ENCODE measurements around the gene C13orf46. TPM values are rescaled to one million over a fixed set of nuclear protein-coding genes. Genes with fewer than 3 reads are reported as not detected.
A peak's percentile ranks its signal among the peaks of the same experiment; 100 is the strongest.

Gene C13orf46
- total RNA-seq, 1 donor from 2014 or later, result under 0.01 TPM

- Histone ChIP-seq H3K27me3 (ENCODE audit: control insufficient read depth in 3 of 3, insufficient read depth in 3 of 3, low read length in 3 of 3) (no peaks in the 10 kb centered on the region), H3K36me3 (ENCODE audit: control insufficient read depth in 3 of 3, insufficient read depth in 3 of 3, low read length in 3 of 3) (peaks cover 58 to 67% (median 63%) of the 10 kb centered on the region in 3 donors)
These were observed 43.3 kb upstream of the C13orf46 start for GRCh38 chr13:114017028-114017630.

GRCh38 chr13:114016321-114017027, 42.6 kb upstream of the C13orf46 start:
- H3K9ac ChIP-seq (ENCODE audit: low read depth in 1 of 3, low read length in 3 of 3), result peak overlapping the region in 1 of 3 donors; percentile 33
- no peak overlapping the region for H3K27ac ChIP-seq (ENCODE audit: low read depth, low read length)
- no peaks in the 10 kb centered on the region for H3K27me3 ChIP-seq (ENCODE audit: control insufficient read depth in 3 of 3, insufficient read depth in 3 of 3, low read length in 3 of 3)
- H3K9me3 ChIP-seq (ENCODE audit: control insufficient read depth in 3 of 3, low read length in 3 of 3), result no peaks in the 10 kb centered on the region
- peaks cover 0 to 3% (median 0%) of the 10 kb centered on the region in 3 donors for H3K4me1 ChIP-seq (ENCODE audit: control insufficient read depth in 3 of 3, insufficient read depth in 3 of 3, low read length in 3 of 3)
- no peak overlapping the region for H3K4me3 ChIP-seq (ENCODE audit: low read length in 3 of 3)
- peaks cover 58 to 65% (median 61%) of the 10 kb centered on the region in 3 donors for H3K36me3 ChIP-seq (ENCODE audit: control insufficient read depth in 3 of 3, insufficient read depth in 3 of 3, low read length in 3 of 3)

More at GRCh38 chr13:114017028-114017630, 43.3 kb upstream of the C13orf46 start:
- Histone ChIP-seq H3K27ac (ENCODE audit: low read depth, low read length) (no peak overlapping the region), H3K4me1 (ENCODE audit: control insufficient read depth in 3 of 3, insufficient read depth in 3 of 3, low read length in 3 of 3) (peaks cover 0 to 3% (median 0%) of the 10 kb centered on the region in 3 donors), H3K4me3 (ENCODE audit: low read length in 3 of 3) (no peak overlapping the region), H3K9ac (ENCODE audit: low read depth in 1 of 3, low read length in 3 of 3) (peak overlapping the region in 1 of 3 donors; percentile 33), H3K9me3 (ENCODE audit: control insufficient read depth in 3 of 3, low read length in 3 of 3) (no peaks in the 10 kb centered on the region)

- H3K9ac ChIP-seq (ENCODE audit: low read depth in 1 of 3, low read length in 3 of 3), result no peak overlapping the region
- H3K4me3 ChIP-seq (ENCODE audit: low read length in 3 of 3), result no peak overlapping the region
- H3K9me3 ChIP-seq (ENCODE audit: control insufficient read depth in 3 of 3, low read length in 3 of 3), result no peaks in the 10 kb centered on the region
- no peaks in the 10 kb centered on the region for H3K27me3 ChIP-seq (ENCODE audit: control insufficient read depth in 3 of 3, insufficient read depth in 3 of 3, low read length in 3 of 3)
- peaks cover 58 to 67% (median 60%) of the 10 kb centered on the region in 3 donors for H3K36me3 ChIP-seq (ENCODE audit: control insufficient read depth in 3 of 3, insufficient read depth in 3 of 3, low read length in 3 of 3)
- H3K27ac ChIP-seq (ENCODE audit: low read depth, low read length), result no peak overlapping the region
- H3K4me1 ChIP-seq (ENCODE audit: control insufficient read depth in 3 of 3, insufficient read depth in 3 of 3, low read length in 3 of 3), result peaks cover 0 to 3% (median 0%) of the 10 kb centered on the region in 3 donors
These were observed 42.1 kb upstream of the C13orf46 start for GRCh38 chr13:114015969-114016295.

GRCh38 chr13:114015111-114015968, 41.5 kb upstream of the C13orf46 start:
- H3K27ac ChIP-seq (ENCODE audit: low read depth, low read length), result peak overlapping the region; percentile 36
- H3K27me3 ChIP-seq (ENCODE audit: control insufficient read depth in 3 of 3, insufficient read depth in 3 of 3, low read length in 3 of 3), result no peaks in the 10 kb centered on the region
- H3K4me3 ChIP-seq (ENCODE audit: low read length in 3 of 3), result no peak overlapping the region
- H3K4me1 ChIP-seq (ENCODE audit: control insufficient read depth in 3 of 3, insufficient read depth in 3 of 3, low read length in 3 of 3), result peaks cover 0 to 3% (median 0%) of the 10 kb centered on the region in 3 donors
- no peaks in the 10 kb centered on the region for H3K9me3 ChIP-seq (ENCODE audit: control insufficient read depth in 3 of 3, low read length in 3 of 3)
- no peak overlapping the region for H3K9ac ChIP-seq (ENCODE audit: low read depth in 1 of 3, low read length in 3 of 3)
- peaks cover 55 to 64% (median 57%) of the 10 kb centered on the region in 3 donors for H3K36me3 ChIP-seq (ENCODE audit: control insufficient read depth in 3 of 3, insufficient read depth in 3 of 3, low read length in 3 of 3)

GRCh38 chr13:114013952-114014629, 40.2 kb upstream of the C13orf46 start:
- peaks cover 61 to 73% (median 63%) of the 10 kb centered on the region in 3 donors for H3K36me3 ChIP-seq (ENCODE audit: control insufficient read depth in 3 of 3, insufficient read depth in 3 of 3, low read length in 3 of 3)

GRCh38 chr13:114013336-114013735, 39.5 kb upstream of the C13orf46 start:
- peaks cover 0 to 3% (median 0%) of the 10 kb centered on the region in 3 donors for H3K4me1 ChIP-seq (ENCODE audit: control insufficient read depth in 3 of 3, insufficient read depth in 3 of 3, low read length in 3 of 3)
- H3K36me3 ChIP-seq (ENCODE audit: control insufficient read depth in 3 of 3, insufficient read depth in 3 of 3, low read length in 3 of 3), result peaks cover 60 to 69% (median 63%) of the 10 kb centered on the region in 3 donors
- H3K9ac ChIP-seq (ENCODE audit: low read depth in 1 of 3, low read length in 3 of 3), result no peak overlapping the region
- H3K27me3 ChIP-seq (ENCODE audit: control insufficient read depth in 3 of 3, insufficient read depth in 3 of 3, low read length in 3 of 3), result no peaks in the 10 kb centered on the region
- H3K9me3 ChIP-seq (ENCODE audit: control insufficient read depth in 3 of 3, low read length in 3 of 3), result no peaks in the 10 kb centered on the region
- H3K27ac ChIP-seq (ENCODE audit: low read depth, low read length), result no peak overlapping the region
- no peak overlapping the region for H3K4me3 ChIP-seq (ENCODE audit: low read length in 3 of 3)

More at GRCh38 chr13:114013952-114014629, 40.2 kb upstream of the C13orf46 start:
- Histone ChIP-seq H3K27me3 (ENCODE audit: control insufficient read depth in 3 of 3, insufficient read depth in 3 of 3, low read length in 3 of 3) (no peaks in the 10 kb centered on the region), H3K9me3 (ENCODE audit: control insufficient read depth in 3 of 3, low read length in 3 of 3) (no peaks in the 10 kb centered on the region), H3K4me3 (ENCODE audit: low read length in 3 of 3) (no peak overlapping the region), H3K9ac (ENCODE audit: low read depth in 1 of 3, low read length in 3 of 3) (no peak overlapping the region), H3K4me1 (ENCODE audit: control insufficient read depth in 3 of 3, insufficient read depth in 3 of 3, low read length in 3 of 3) (peaks cover 0 to 3% (median 0%) of the 10 kb centered on the region in 3 donors), H3K27ac (ENCODE audit: low read depth, low read length) (no peak overlapping the region)

- Histone ChIP-seq H3K36me3 (ENCODE audit: control insufficient read depth in 3 of 3, insufficient read depth in 3 of 3, low read length in 3 of 3) (peaks cover 60 to 68% (median 60%) of the 10 kb centered on the region in 3 donors), H3K27me3 (ENCODE audit: control insufficient read depth in 3 of 3, insufficient read depth in 3 of 3, low read length in 3 of 3) (no peaks in the 10 kb centered on the region), H3K4me1 (ENCODE audit: control insufficient read depth in 3 of 3, insufficient read depth in 3 of 3, low read length in 3 of 3) (peaks cover 0 to 3% (median 0%) of the 10 kb centered on the region in 3 donors), H3K9ac (ENCODE audit: low read depth in 1 of 3, low read length in 3 of 3) (no peak overlapping the region), H3K9me3 (ENCODE audit: control insufficient read depth in 3 of 3, low read length in 3 of 3) (no peaks in the 10 kb centered on the region), H3K27ac (ENCODE audit: low read depth, low read length) (no peak overlapping the region), H3K4me3 (ENCODE audit: low read length in 3 of 3) (no peak overlapping the region)
These were observed 39.0 kb upstream of the C13orf46 start for GRCh38 chr13:114012921-114013320.

- Histone ChIP-seq H3K9ac (ENCODE audit: low read depth in 1 of 3, low read length in 3 of 3) (no peak overlapping the region), H3K27ac (ENCODE audit: low read depth, low read length) (no peak overlapping the region), H3K27me3 (ENCODE audit: control insufficient read depth in 3 of 3, insufficient read depth in 3 of 3, low read length in 3 of 3) (no peaks in the 10 kb centered on the region), H3K9me3 (ENCODE audit: control insufficient read depth in 3 of 3, low read length in 3 of 3) (no peaks in the 10 kb centered on the region), H3K36me3 (ENCODE audit: control insufficient read depth in 3 of 3, insufficient read depth in 3 of 3, low read length in 3 of 3) (peaks cover 54 to 62% (median 54%) of the 10 kb centered on the region in 3 donors), H3K4me3 (ENCODE audit: low read length in 3 of 3) (no peak overlapping the region), H3K4me1 (ENCODE audit: control insufficient read depth in 3 of 3, insufficient read depth in 3 of 3, low read length in 3 of 3) (peaks cover 0 to 3% (median 0%) of the 10 kb centered on the region in 3 donors)
These were observed 38.3 kb upstream of the C13orf46 start for GRCh38 chr13:114012141-114012540.

GRCh38 chr13:114011226-114011625, 37.4 kb upstream of the C13orf46 start:
- Histone ChIP-seq H3K4me3 (ENCODE audit: low read length in 3 of 3) (no peak overlapping the region), H3K9me3 (ENCODE audit: control insufficient read depth in 3 of 3, low read length in 3 of 3) (no peaks in the 10 kb centered on the region), H3K27me3 (ENCODE audit: control insufficient read depth in 3 of 3, insufficient read depth in 3 of 3, low read length in 3 of 3) (no peaks in the 10 kb centered on the region), H3K27ac (ENCODE audit: low read depth, low read length) (no peak overlapping the region), H3K4me1 (ENCODE audit: control insufficient read depth in 3 of 3, insufficient read depth in 3 of 3, low read length in 3 of 3) (peaks cover 0 to 3% (median 0%) of the 10 kb centered on the region in 3 donors), H3K36me3 (ENCODE audit: control insufficient read depth in 3 of 3, insufficient read depth in 3 of 3, low read length in 3 of 3) (peaks cover 47 to 53% (median 48%) of the 10 kb centered on the region in 3 donors), H3K9ac (ENCODE audit: low read depth in 1 of 3, low read length in 3 of 3) (no peak overlapping the region)
